ENCODE results near the gene NR5A1. TPM values are rescaled to one million over a fixed set of nuclear protein-coding genes. Genes with fewer than 3 reads are reported as not detected.

The NR5A1 gene
- total and polyA plus RNA-seq, 2 experiments from 2014 or later = not detected

DNA sequence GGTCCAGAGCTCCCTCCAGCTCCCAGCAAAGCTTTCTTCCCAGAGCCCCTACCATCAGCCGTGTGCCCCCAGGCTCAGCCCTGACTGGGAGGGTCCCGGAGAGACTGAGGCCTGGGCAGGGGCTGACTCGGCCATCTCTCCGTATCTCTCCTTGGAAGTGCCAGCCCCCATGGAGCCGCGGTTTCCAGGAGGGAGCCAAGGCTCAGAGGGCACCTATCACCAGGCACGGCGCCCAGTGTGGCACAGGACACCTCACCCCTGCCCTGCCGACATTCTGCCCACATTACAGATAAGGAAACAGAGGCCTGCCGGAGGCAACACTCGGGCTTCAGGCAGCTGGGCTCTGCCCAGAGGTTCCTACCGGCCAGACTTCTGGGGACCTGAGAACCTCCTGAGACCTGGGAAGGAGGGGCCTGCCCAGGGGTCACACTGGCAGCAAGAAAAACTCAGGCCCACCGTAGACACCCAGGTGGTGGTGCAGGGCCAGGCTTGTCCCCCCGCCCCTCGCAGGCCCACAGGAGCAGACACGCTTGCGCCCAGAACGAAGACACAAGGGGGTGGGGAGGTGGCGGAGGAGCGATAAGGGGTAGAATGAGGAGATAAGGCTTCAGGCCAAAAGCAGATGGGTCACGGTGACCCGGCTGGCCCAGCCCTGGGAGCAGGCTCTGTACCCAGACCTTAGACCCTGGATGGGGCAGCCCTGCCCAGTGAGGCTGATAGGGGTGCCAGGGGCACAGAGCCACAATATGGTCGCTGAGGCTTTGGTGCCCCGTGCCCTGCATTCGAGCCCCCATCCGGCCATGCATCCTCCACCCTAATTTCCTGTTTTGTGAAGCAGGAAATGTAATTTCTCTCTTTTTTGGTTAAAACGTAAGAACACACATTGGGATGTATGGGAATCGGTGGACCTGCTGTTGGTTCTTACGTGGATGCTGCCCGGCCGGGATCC is 11.8 kb downstream of the NR5A1 start:
- no peak for DNase-seq
- 83% methylated on average over 27 to 31 of the region's 31 CpGs for WGBS, 2 experiments (ENCODE audit: low coverage in 1 of 2, low lambda C conversion rate in 2 of 2, missing lambda C conversion rate in 2 of 2)
- no peaks in the 10 kb centered on the region for H4K20me1 ChIP-seq (ENCODE audit: insufficient read depth)
- H3K9ac ChIP-seq = no peak overlapping the region
- H3K9me2 ChIP-seq (ENCODE audit: insufficient read depth) = no peaks in the 10 kb centered on the region
- TF ChIP-seq EZH2 (IDR thresholded peaks at IDR 0.05; ENCODE audit: insufficient read depth, poor library complexity, severe bottlenecking) (no peak), EZH2phosphoT487 (IDR thresholded peaks at IDR 0.05; ENCODE audit: insufficient read depth, low read depth) (no peak)
- H2AFZ ChIP-seq = no peak overlapping the region
- H3K27me3 ChIP-seq (replicated peaks; ENCODE audit: insufficient read depth) = peaks cover 2% of the 10 kb centered on the region; the same call in 1 of the 2 replicates
- H3K4me3 ChIP-seq = no peak overlapping the region
- no peaks in the 10 kb centered on the region for H3K79me2 ChIP-seq (ENCODE audit: insufficient read depth)
- H3K27ac ChIP-seq = no peak overlapping the region
- no peaks in the 10 kb centered on the region for H3K36me3 ChIP-seq (ENCODE audit: low read depth)
- H3K9me3 ChIP-seq (ENCODE audit: low read depth) = no peaks in the 10 kb centered on the region
- H3F3A ChIP-seq (ENCODE audit: insufficient read depth) = no peaks in the 10 kb centered on the region
- H3K4me1 ChIP-seq (ENCODE audit: insufficient read depth) = no peaks in the 10 kb centered on the region
- in situ Hi-C loops (cut with MboI) = no loop called here
- H3K4me2 ChIP-seq (ENCODE audit: unreplicated experiment) = no peak overlapping the region

DNA sequence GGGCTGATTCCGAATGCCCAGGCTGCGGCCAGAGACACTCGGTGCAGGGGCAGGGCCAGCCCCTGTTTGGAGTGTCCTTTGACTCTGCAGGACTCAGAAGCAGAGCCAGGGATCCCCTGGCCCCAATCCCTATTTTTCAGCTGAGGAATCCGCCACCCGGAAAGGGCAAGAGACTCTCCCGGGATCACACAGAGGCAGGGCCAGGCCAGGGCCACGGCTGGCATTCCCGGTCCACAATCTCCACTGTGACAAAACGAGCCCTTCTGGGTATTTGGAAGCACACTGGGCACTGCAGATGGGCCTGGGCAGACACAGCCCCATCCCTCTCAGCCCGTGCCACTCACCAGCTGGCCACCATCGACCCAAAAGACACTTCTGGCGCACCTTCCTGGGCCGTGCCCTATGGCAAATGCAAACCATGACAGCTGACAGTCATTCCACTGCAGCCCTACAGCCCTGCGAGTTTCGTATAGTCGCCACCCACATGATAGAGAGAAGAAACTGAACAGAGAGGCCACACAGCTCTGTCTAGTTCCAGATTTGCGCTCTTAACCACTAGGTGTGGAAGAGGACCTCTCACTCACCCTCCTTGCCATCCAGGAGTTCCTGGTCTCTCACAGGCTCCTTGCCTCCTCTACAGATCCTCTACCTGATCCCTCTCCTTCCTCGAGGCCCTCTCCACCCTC is 13.3 kb downstream of the NR5A1 start:
- no peaks in the 10 kb centered on the region for H4K20me1 ChIP-seq (ENCODE audit: insufficient read depth)
- in situ Hi-C loops (cut with MboI) = no loop called here
- peaks cover 14% of the 10 kb centered on the region for H3K27me3 ChIP-seq (replicated peaks; ENCODE audit: insufficient read depth)
- no peaks in the 10 kb centered on the region for H3K9me2 ChIP-seq (ENCODE audit: insufficient read depth)
- H3F3A ChIP-seq (ENCODE audit: insufficient read depth) = no peaks in the 10 kb centered on the region
- H3K79me2 ChIP-seq (ENCODE audit: insufficient read depth) = no peaks in the 10 kb centered on the region
- no peak for DNase-seq
- WGBS, 2 experiments (ENCODE audit: low coverage in 1 of 2, low lambda C conversion rate in 2 of 2, missing lambda C conversion rate in 2 of 2) = 61 to 63% methylated on average over 18 of the region's 18 CpGs
- H3K36me3 ChIP-seq (ENCODE audit: low read depth) = no peaks in the 10 kb centered on the region
- H3K4me3 ChIP-seq = no peak overlapping the region
- no peak overlapping the region for H3K9ac ChIP-seq
- H3K4me2 ChIP-seq (ENCODE audit: unreplicated experiment) = no peak overlapping the region
- no peak overlapping the region for H2AFZ ChIP-seq
- no peaks in the 10 kb centered on the region for H3K4me1 ChIP-seq (ENCODE audit: insufficient read depth)
- H3K27ac ChIP-seq = no peak overlapping the region
- TF ChIP-seq EZH2 (IDR thresholded peaks at IDR 0.05; ENCODE audit: insufficient read depth, poor library complexity, severe bottlenecking) = no peak
- no peak for TF ChIP-seq EZH2phosphoT487 (IDR thresholded peaks at IDR 0.05; ENCODE audit: insufficient read depth, low read depth)
- no peaks in the 10 kb centered on the region for H3K9me3 ChIP-seq (ENCODE audit: low read depth)

DNA sequence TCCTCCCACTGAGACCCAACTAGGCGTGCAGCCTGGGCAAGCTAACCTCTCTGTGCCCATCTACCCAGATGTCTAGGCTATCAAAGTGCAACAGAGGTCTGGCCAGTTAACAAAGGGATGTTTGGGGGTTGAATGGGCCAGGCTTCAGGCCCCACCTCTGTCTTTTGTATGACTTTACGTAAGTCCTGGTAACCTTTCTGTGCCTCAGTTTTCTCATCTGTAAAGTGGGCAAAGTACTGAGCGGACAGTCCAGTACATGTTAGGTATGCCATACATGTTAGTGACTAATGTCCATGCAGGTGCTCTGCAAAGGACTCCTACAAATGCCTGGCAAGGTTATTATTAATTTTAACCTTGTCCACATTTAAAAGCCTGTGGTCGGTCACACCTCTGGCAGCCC is 14.0 kb downstream of the NR5A1 start:
- Histone ChIP-seq H3K4me2 (ENCODE audit: unreplicated experiment) (no peak overlapping the region), H3K4me3 (no peak overlapping the region), H2AFZ (no peak overlapping the region), H3K36me3 (ENCODE audit: low read depth) (no peaks in the 10 kb centered on the region), H3K27ac (no peak overlapping the region), H3K27me3 (replicated peaks; ENCODE audit: insufficient read depth) (peaks cover 14% of the 10 kb centered on the region), H3F3A (ENCODE audit: insufficient read depth) (no peaks in the 10 kb centered on the region), H4K20me1 (ENCODE audit: insufficient read depth) (no peaks in the 10 kb centered on the region), H3K4me1 (ENCODE audit: insufficient read depth) (no peaks in the 10 kb centered on the region), H3K9me2 (ENCODE audit: insufficient read depth) (no peaks in the 10 kb centered on the region), H3K9me3 (ENCODE audit: low read depth) (no peaks in the 10 kb centered on the region), H3K79me2 (ENCODE audit: insufficient read depth) (no peaks in the 10 kb centered on the region), H3K9ac (no peak overlapping the region)
- no peak for TF ChIP-seq EZH2phosphoT487 (IDR thresholded peaks at IDR 0.05; ENCODE audit: insufficient read depth, low read depth)
- no peak for TF ChIP-seq EZH2 (IDR thresholded peaks at IDR 0.05; ENCODE audit: insufficient read depth, poor library complexity, severe bottlenecking)
- WGBS, 2 experiments (ENCODE audit: low coverage in 1 of 2, low lambda C conversion rate in 2 of 2, missing lambda C conversion rate in 2 of 2) = 64 to 75% methylated on average over 4 of the region's 4 CpGs
- in situ Hi-C loops (cut with MboI) = no loop called here
- DNase-seq = no peak

DNA sequence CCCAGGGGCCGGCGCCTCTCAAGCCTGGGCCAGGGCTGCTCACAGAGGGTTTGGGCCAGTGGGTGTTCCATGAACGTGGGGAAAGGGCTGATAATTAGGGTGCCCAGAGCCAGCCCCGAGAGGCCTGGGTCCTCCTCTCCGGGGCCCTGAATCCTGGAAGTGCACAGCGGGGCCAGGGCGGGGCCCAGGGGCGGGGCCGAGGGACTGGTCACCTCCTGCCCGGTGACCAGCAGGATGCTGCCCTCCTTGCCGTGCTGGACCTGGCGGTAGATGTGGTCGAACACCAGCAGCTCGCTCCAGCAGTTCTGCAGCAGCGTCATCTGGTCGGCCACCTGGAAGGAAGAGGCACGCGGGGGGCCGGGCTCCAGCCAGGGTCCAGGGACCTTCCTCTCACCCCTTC is 14.4 kb downstream of the NR5A1 start:
- WGBS, 2 experiments (ENCODE audit: low coverage in 1 of 2, low lambda C conversion rate in 2 of 2, missing lambda C conversion rate in 2 of 2) = 59 to 70% methylated on average over 14 to 15 of the region's 19 CpGs
- H3K9me3 ChIP-seq (ENCODE audit: low read depth) = no peaks in the 10 kb centered on the region
- H3K36me3 ChIP-seq (ENCODE audit: low read depth) = no peaks in the 10 kb centered on the region
- no peaks in the 10 kb centered on the region for H3K9me2 ChIP-seq (ENCODE audit: insufficient read depth)
- no peak overlapping the region for H3K4me2 ChIP-seq (ENCODE audit: unreplicated experiment)
- H3F3A ChIP-seq (ENCODE audit: insufficient read depth) = no peaks in the 10 kb centered on the region
- TF ChIP-seq EZH2phosphoT487 (IDR thresholded peaks at IDR 0.05; ENCODE audit: insufficient read depth, low read depth) = no peak
- no peak for TF ChIP-seq EZH2 (IDR thresholded peaks at IDR 0.05; ENCODE audit: insufficient read depth, poor library complexity, severe bottlenecking)
- no peaks in the 10 kb centered on the region for H3K4me1 ChIP-seq (ENCODE audit: insufficient read depth)
- in situ Hi-C loops (cut with MboI) = no loop called here
- H4K20me1 ChIP-seq (ENCODE audit: insufficient read depth) = no peaks in the 10 kb centered on the region
- H2AFZ ChIP-seq = no peak overlapping the region
- H3K27me3 ChIP-seq (replicated peaks; ENCODE audit: insufficient read depth) = peaks cover 14% of the 10 kb centered on the region
- no peaks in the 10 kb centered on the region for H3K79me2 ChIP-seq (ENCODE audit: insufficient read depth)
- no peak for DNase-seq
- H3K4me3 ChIP-seq = no peak overlapping the region
- no peak overlapping the region for H3K27ac ChIP-seq
- no peak overlapping the region for H3K9ac ChIP-seq

Data from GM23248 (cell line).